T-cell (primary cell): ENCODE measurements around the gene GRID1. TPM values are rescaled to one million over a fixed set of nuclear protein-coding genes. Genes with fewer than 3 reads are reported as not detected.

Experiments
- ATAC-seq, 4 experiments: fragments of 200-7000 bp in 3 of 4; fragments of 150-1000 bp in 1 of 4; cut with Tn5 transposase; replicated peaks in 1 of 4; 1 replicate in 3 of 4; 2 replicates in 1 of 4; pipeline ENCODE4 v1.10.0; 2021; ENCODE audit warnings: moderate library complexity in 3 of 4, mild to moderate bottlenecking in 2 of 4, moderate number of reproducible peaks in 1 of 4
- CTCF ChIA-PET, 2 donors: fragments of 300-600 bp; sonication (Branson Sonifier 250); formaldehyde crosslinking; loops; one replicate each; lab custom pipeline; 2022; ENCODE audit warnings: antibody characterized with exemption in 2 of 2; lab: Charles Lee
- POLR2A ChIA-PET, 2 donors: fragments of 300-600 bp; sonication (Branson Sonifier 250); formaldehyde crosslinking; loops; one replicate each; lab custom pipeline; 2022; ENCODE audit warnings: antibody characterized with exemption in 2 of 2; lab: Charles Lee
- DNase-seq, 35 experiments: peaks; one replicate each; pipeline versions ENCODE4 v3.0.0 to v3.0.0-alpha.2; 2013 to 2023
- H3K27ac ChIP-seq: one replicate; pipeline ENCODE4 v1.5.1; 2013; ENCODE audit warnings: low read length
- H3K27me3 ChIP-seq, 2 experiments: replicated peaks in 1 of 2; 1 replicate in 1 of 2; 2 replicates in 1 of 2; pipeline versions ENCODE4 v1.6.1 to v1.7.0; 2013; ENCODE audit warnings: low read length in 1 of 2, mixed read lengths in 1 of 2; ENCODE audit not compliant: control insufficient read depth in 2 of 2, insufficient read depth in 2 of 2; ENCODE audit errors: extremely low read depth in 1 of 2
- H3K36me3 ChIP-seq, 2 donors: 1 replicate in 1 of 2; 2 replicates in 1 of 2; pipeline versions ENCODE4 v1.6.1 to v1.7.0; 2013; ENCODE audit warnings: low read length in 1 of 2; ENCODE audit not compliant: control insufficient read depth in 2 of 2, insufficient read depth in 1 of 2; ENCODE audit errors: extremely low read depth in 1 of 2
- H3K4me1 ChIP-seq, 2 experiments: 1 replicate in 1 of 2; 2 replicates in 1 of 2; pipeline versions ENCODE4 v1.6.1 to v1.7.0; 2013; ENCODE audit warnings: low read length in 2 of 2, mixed read lengths in 1 of 2; ENCODE audit not compliant: insufficient read depth in 2 of 2, control insufficient read depth in 1 of 2; ENCODE audit errors: extremely low read depth in 1 of 2
- H3K4me3 ChIP-seq, 2 donors: 1 replicate in 1 of 2; 2 replicates in 1 of 2; pipeline versions ENCODE4 v1.5.1 to v1.7.0; 2013; ENCODE audit warnings: mild to moderate bottlenecking in 2 of 2, low read length in 1 of 2, moderate library complexity in 1 of 2; ENCODE audit not compliant: control insufficient read depth in 1 of 2; ENCODE audit errors: extremely low read depth in 1 of 2
- H3K9me3 ChIP-seq: 2 replicates; pipeline ENCODE4 v1.7.0; 2013
- H3K27ac Mint-ChIP-seq, 2 donors: one replicate each; pipeline ENCODE4 v1.8.0; 2020 to 2021; ENCODE audit warnings: mild to moderate bottlenecking in 2 of 2, mixed read lengths in 2 of 2
- H3K27me3 Mint-ChIP-seq, 2 donors: one replicate each; pipeline ENCODE4 v1.8.0; 2021 to 2022; ENCODE audit warnings: mixed read lengths in 2 of 2
- H3K36me3 Mint-ChIP-seq: one replicate; pipeline ENCODE4 v1.8.0; 2021; ENCODE audit warnings: mixed read lengths
- H3K4me1 Mint-ChIP-seq, 3 donors: one replicate each; pipeline ENCODE4 v1.8.0; 2020 to 2022; ENCODE audit warnings: mixed read lengths in 3 of 3, mild to moderate bottlenecking in 1 of 3
- H3K4me3 Mint-ChIP-seq, 3 donors: one replicate each; pipeline ENCODE4 v1.8.0; 2020 to 2022; ENCODE audit warnings: mild to moderate bottlenecking in 3 of 3, mixed read lengths in 3 of 3, moderate library complexity in 3 of 3
- H3K9me3 Mint-ChIP-seq, 3 donors: one replicate each; pipeline ENCODE4 v1.8.0; 2020 to 2022; ENCODE audit warnings: mixed read lengths in 3 of 3
- WGBS: methylation state at CpG from one replicate; pipeline ENCODE4 v1.1.5; 2013; ENCODE audit warnings: missing lambda C conversion rate; ENCODE audit not compliant: insufficient coverage; 5-methylcytosine and 5-hydroxymethylcytosine counted together
- total RNA-seq, 35 experiments: library from RNA in 6 of 35; stranded (reverse) in 6 of 35; fragments of 120-200 nt in 1 of 35; gene quantifications; one replicate each; pipeline versions ENCODE4 v1.2.1 to v1.2.4 and lab custom pipeline; 2013 to 2026

The GRID1 gene
- total RNA-seq, 5 donors from 2014 or later (not counting 1 experiment from before 2014, with no cell fraction given) = 0.68 TPM; not detected in 4

DNA sequence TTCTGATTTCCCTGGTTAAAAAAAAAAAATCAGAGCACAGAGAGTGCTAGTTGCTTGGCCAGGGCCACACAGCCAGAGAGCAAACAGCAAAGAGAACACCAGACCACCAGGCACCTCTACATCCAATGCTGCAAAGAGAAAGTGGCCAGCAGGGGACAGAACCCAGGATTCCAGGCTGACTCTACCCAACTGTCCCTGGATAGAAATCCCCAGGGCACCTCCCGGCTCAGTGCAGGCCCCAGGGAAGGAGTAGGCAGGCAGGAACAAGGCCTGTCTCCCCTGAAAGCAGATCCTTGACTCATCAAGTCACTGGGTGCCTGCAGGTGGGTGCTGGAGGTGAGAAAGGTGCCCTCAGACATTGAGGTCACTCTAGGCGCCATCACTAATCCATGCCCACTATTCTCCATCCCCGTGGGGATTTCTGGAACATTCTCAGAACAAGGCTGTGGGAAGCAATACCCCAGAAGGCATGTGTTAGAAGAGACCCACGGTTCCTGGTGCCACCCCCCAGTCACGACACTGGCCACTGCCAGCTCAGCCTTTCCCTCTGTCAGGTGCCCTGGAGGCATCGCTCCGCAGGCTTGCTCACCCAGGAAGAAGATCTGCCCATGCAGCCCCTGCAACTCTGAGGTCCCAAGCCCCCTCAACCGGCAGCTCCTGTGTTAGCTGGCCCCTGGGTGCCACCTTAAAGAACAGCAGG lies 154.8 kb downstream of the GRID1 start:
- Histone ChIP-seq H3K36me3 (no peaks in the 10 kb centered on the region), H3K27me3 (peaks cover 0 to 10% of the 10 kb centered on the region in 2 experiments), H3K27ac (no peak overlapping the region), H3K4me3 (no peak overlapping the region), H3K9me3 (no peaks in the 10 kb centered on the region), H3K4me1 (no peaks in the 10 kb centered on the region)
- POLR2A ChIA-PET = no interaction called here
- no peak for ATAC-seq
- no peaks in the 10 kb centered on the region for H3K4me1 Mint-ChIP-seq
- no peak overlapping the region for H3K4me3 Mint-ChIP-seq
- WGBS = 65% methylated on average over 7 of the region's 8 CpGs
- no peaks in the 10 kb centered on the region for H3K9me3 Mint-ChIP-seq
- H3K27ac Mint-ChIP-seq = no peak overlapping the region
- CTCF ChIA-PET = no interaction called here
- H3K27me3 Mint-ChIP-seq = peaks cover 5 to 17% of the 10 kb centered on the region in 2 donors
- H3K36me3 Mint-ChIP-seq = no peaks in the 10 kb centered on the region
- DNase-seq = no peak

DNA sequence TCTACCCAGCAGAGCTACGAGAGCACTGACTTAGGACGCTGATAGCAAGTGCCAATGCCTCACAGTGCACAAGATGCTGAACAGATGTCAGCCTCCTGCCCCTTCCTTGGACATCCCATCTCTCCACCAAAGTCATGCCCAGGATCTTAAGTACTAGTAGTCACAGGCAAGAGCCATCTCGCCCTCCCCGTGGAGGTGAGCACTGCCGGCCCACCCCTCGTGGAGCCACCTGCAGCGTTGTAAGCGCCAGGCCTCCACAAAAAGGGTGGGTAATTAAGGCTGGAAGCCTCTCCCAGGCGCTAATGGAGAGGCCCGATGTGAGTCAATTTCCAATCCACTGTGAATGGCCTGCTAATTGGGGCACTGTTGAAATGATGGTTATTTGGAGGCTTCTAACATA lies 156.2 kb downstream of the GRID1 start:
- CTCF ChIA-PET = no interaction called here
- POLR2A ChIA-PET = no interaction called here

DNA sequence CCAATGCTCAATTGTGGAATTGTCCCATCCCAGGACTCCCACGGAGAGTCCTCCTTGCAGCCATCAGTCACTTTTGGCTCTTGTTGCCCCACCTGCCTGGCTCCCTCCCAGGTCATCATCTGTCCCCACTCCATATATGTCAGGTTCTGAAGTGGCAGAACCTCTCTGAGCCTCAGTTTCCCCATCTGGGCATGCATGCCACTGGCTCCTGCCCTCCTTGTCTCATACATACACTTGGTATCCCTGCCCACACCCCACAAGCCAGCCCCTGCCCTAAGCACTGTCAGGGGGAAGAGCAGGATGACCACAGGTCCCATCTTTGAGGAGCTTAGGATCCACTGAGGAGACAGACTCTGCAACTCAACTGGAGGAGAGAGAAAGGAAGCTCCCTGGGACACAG lies 156.9 kb downstream of the GRID1 start:
- ATAC-seq (no peak), DNase-seq (no peak)
- H3K4me1 ChIP-seq = no peaks in the 10 kb centered on the region
- H3K4me3 ChIP-seq = no peak overlapping the region
- WGBS = 83% methylated on average over 1 of the region's 1 CpG
- no peak overlapping the region for H3K27ac ChIP-seq
- Mint-ChIP-seq H3K9me3 (no peaks in the 10 kb centered on the region), H3K4me1 (no peaks in the 10 kb centered on the region), H3K27ac (no peak overlapping the region), H3K4me3 (no peak overlapping the region), H3K36me3 (no peaks in the 10 kb centered on the region), H3K27me3 (peaks cover 5 to 11% of the 10 kb centered on the region in 2 donors)
- CTCF ChIA-PET = no interaction called here
- H3K36me3 ChIP-seq = no peaks in the 10 kb centered on the region
- no peaks in the 10 kb centered on the region for H3K9me3 ChIP-seq
- POLR2A ChIA-PET = no interaction called here
- H3K27me3 ChIP-seq = peaks cover 0 to 15% of the 10 kb centered on the region in 2 experiments

More for the DNA sequence above, 156.2 kb downstream of the GRID1 start:
- no peak for DNase-seq
- H3K36me3 Mint-ChIP-seq = no peaks in the 10 kb centered on the region
- Histone ChIP-seq H3K27ac (no peak overlapping the region), H3K9me3 (no peaks in the 10 kb centered on the region), H3K27me3 (peaks cover 0 to 15% of the 10 kb centered on the region in 2 experiments), H3K36me3 (no peaks in the 10 kb centered on the region), H3K4me3 (no peak overlapping the region), H3K4me1 (no peaks in the 10 kb centered on the region)
- H3K27me3 Mint-ChIP-seq = peaks cover 5 to 11% of the 10 kb centered on the region in 2 donors
- 84% methylated on average over 2 of the region's 10 CpGs for WGBS
- no peaks in the 10 kb centered on the region for H3K4me1 Mint-ChIP-seq
- H3K9me3 Mint-ChIP-seq = no peaks in the 10 kb centered on the region
- ATAC-seq = no peak
- H3K4me3 Mint-ChIP-seq = no peak overlapping the region
- H3K27ac Mint-ChIP-seq = no peak overlapping the region

GRCh38 chr10:86207226-86207625 lies 159.4 kb downstream of the GRID1 start:
- DNase-seq (no peak), ATAC-seq (no peak)
- WGBS = 91% methylated on average over 7 of the region's 12 CpGs
- no peak overlapping the region for H3K4me3 Mint-ChIP-seq
- peaks cover 5 to 10% of the 10 kb centered on the region in 2 donors for H3K27me3 Mint-ChIP-seq
- Histone ChIP-seq H3K9me3 (no peaks in the 10 kb centered on the region), H3K36me3 (no peaks in the 10 kb centered on the region), H3K27ac (no peak overlapping the region), H3K4me1 (no peaks in the 10 kb centered on the region), H3K4me3 (no peak overlapping the region), H3K27me3 (peaks cover 0 to 16% of the 10 kb centered on the region in 2 experiments)
- no peaks in the 10 kb centered on the region for H3K36me3 Mint-ChIP-seq
- no peak overlapping the region for H3K27ac Mint-ChIP-seq
- no peaks in the 10 kb centered on the region for H3K9me3 Mint-ChIP-seq
- CTCF ChIA-PET = no interaction called here
- POLR2A ChIA-PET = no interaction called here
- H3K4me1 Mint-ChIP-seq = no peaks in the 10 kb centered on the region

- H3K9me3 Mint-ChIP-seq = no peaks in the 10 kb centered on the region
- no peak overlapping the region for H3K27ac ChIP-seq
- no peaks in the 10 kb centered on the region for H3K36me3 ChIP-seq
- H3K4me3 ChIP-seq = no peak overlapping the region
- CTCF ChIA-PET = no interaction called here
- H3K4me1 ChIP-seq = no peaks in the 10 kb centered on the region
- H3K4me3 Mint-ChIP-seq = no peak overlapping the region
- no peaks in the 10 kb centered on the region for H3K36me3 Mint-ChIP-seq
- ATAC-seq (no peak), DNase-seq (no peak)
- peaks cover 5 to 10% of the 10 kb centered on the region in 2 donors for H3K27me3 Mint-ChIP-seq
- H3K27me3 ChIP-seq = peaks cover 0 to 16% of the 10 kb centered on the region in 2 experiments
- H3K9me3 ChIP-seq = no peaks in the 10 kb centered on the region
- POLR2A ChIA-PET = no interaction called here
- 93% methylated on average over 18 of the region's 18 CpGs for WGBS
- no peak overlapping the region for H3K27ac Mint-ChIP-seq
- no peaks in the 10 kb centered on the region for H3K4me1 Mint-ChIP-seq
Measured at GRCh38 chr10:86206240-86206579, 160.4 kb downstream of the GRID1 start.

DNA sequence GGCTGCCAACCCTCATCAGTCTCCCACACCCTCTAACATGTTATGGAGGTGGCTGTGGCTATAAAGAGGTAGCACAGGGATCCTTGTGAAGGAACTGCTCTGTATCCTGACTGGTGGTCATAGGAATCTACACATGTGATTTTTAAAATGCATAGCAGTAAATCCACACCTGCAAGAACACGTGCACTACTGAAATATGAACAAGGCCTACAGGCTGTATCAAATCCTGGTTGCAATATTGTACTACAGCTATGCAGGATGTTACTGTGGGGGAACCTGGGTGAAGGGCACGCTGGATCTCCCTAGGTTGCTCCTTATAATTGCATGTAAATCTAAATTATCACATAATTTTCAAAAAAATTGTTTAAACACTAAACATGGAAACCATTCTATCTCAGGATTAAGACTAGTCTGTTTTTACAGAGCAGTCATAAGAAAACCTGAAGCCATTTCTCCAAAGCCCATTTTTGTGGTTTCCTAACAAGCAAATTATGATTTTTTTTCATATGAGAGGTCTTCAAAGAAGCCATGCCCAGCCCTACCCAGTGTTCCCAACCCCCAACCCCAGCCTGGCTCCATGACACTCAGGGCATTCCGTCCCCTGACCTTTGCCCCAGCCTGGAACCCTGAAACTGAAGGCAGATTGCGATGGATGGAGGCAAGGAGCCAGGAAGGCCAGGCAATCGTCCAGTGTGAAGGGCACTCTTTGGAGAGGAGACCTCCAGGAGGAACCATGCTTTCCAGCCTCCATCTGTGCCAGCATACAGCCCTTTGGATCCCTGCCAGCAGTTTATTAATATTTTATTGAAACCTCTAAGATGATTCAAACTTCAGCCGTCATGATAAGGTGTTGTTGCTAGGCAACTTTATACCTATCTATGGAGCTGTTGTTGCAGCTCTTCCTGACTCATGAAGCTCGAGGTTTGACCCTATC lies 161.0 kb downstream of the GRID1 start:
- Mint-ChIP-seq H3K9me3 (no peaks in the 10 kb centered on the region), H3K4me3 (no peak overlapping the region), H3K36me3 (no peaks in the 10 kb centered on the region), H3K27me3 (peaks cover 5 to 10% of the 10 kb centered on the region in 2 donors), H3K27ac (no peak overlapping the region), H3K4me1 (no peaks in the 10 kb centered on the region)
- H3K27ac ChIP-seq = no peak overlapping the region
- DNase-seq (no peak), ATAC-seq (no peak)
- WGBS = 44% methylated on average over 3 of the region's 7 CpGs
- H3K4me3 ChIP-seq = no peak overlapping the region
- no peaks in the 10 kb centered on the region for H3K36me3 ChIP-seq
- no peaks in the 10 kb centered on the region for H3K4me1 ChIP-seq
- ChIA-PET CTCF (no interaction called here), POLR2A (no interaction called here)
- no peaks in the 10 kb centered on the region for H3K9me3 ChIP-seq
- H3K27me3 ChIP-seq = peaks cover 0 to 16% of the 10 kb centered on the region in 2 experiments
